Heart right ventricle (tissue), 16 donors: ENCODE data around the gene TBL1XR1. TPM values are rescaled to one million over a fixed set of nuclear protein-coding genes. Genes with fewer than 3 reads are reported as not detected.

ENCODE experiments used
- ATAC-seq, 8 donors: fragments of 200-7000 bp; cut with Tn5 transposase; one replicate each; pipeline ENCODE4 v1.9.1; 2020; ENCODE audit warnings: mild to moderate bottlenecking in 8 of 8, moderate library complexity in 8 of 8, moderate number of reproducible peaks in 1 of 8
- DNase-seq, 2 donors: peaks; one replicate each; pipeline ENCODE4 v3.0.0-alpha.2; 2020
- H3K27ac ChIP-seq, 10 donors: fragments of 200-600 bp; sonication (generic) in 2 of 10; one replicate each; pipeline versions ENCODE4 v1.5.0 to v1.8.0; 2020 to 2022; ENCODE audit warnings: mild to moderate bottlenecking in 3 of 10
- H3K27me3 ChIP-seq, 7 donors: fragments of 200-600 bp; one replicate each; pipeline ENCODE4 v1.8.0; 2021 to 2022; ENCODE audit warnings: mild to moderate bottlenecking in 2 of 7
- H3K36me3 ChIP-seq, 9 donors: fragments of 200-600 bp; sonication (generic) in 1 of 9; one replicate each; pipeline versions ENCODE4 v1.5.0 to v1.8.0; 2020 to 2022; ENCODE audit warnings: mild to moderate bottlenecking in 2 of 9
- H3K4me1 ChIP-seq, 9 donors: fragments of 200-600 bp; sonication (generic) in 1 of 9; one replicate each; pipeline versions ENCODE4 v1.5.0 to v1.8.0; 2020 to 2022; ENCODE audit warnings: mild to moderate bottlenecking in 4 of 9
- H3K4me3 ChIP-seq, 10 donors: fragments of 200-600 bp; sonication (generic) in 2 of 10; one replicate each; pipeline versions ENCODE4 v1.5.0 to v1.8.0; 2020 to 2022; ENCODE audit warnings: mild to moderate bottlenecking in 7 of 10, moderate library complexity in 2 of 10
- H3K9me3 ChIP-seq, 11 donors: fragments of 200-600 bp in 10 of 11; sonication (generic) in 2 of 11; one replicate each; pipeline versions ENCODE4 v1.5.0 to v1.8.0; 2013 to 2022; ENCODE audit warnings: mild to moderate bottlenecking in 2 of 11, control low read depth in 1 of 11, moderate library complexity in 1 of 11
- CTCF ChIP-seq, 9 donors: fragments of 200-600 bp; sonication (generic) in 2 of 9; IDR thresholded peaks; one replicate each; pipeline versions ENCODE4 v1.5.0 to v1.8.0; 2021 to 2022; ENCODE audit warnings: antibody characterized with exemption in 9 of 9, mild to moderate bottlenecking in 5 of 9, moderate library complexity in 1 of 9
- WGBS, 2 donors: extraction: QIAGEN DNeasy Blood & Tissue Kit; methylation state at CpG; one replicate each; pipeline ENCODE4 v1.1.7; 2013; ENCODE audit warnings: inconsistent platforms in 1 of 2; 5-methylcytosine and 5-hydroxymethylcytosine counted together
- intact Hi-C, 10 donors: fragments of 100-400 bp; cut with DNase I; formaldehyde crosslinking; loops; one replicate each; pipeline versions ENCODE4 v1.11.1 to v1.14.2; 2022
- polyA plus RNA-seq, 2 donors: library from polyadenylated mRNA; stranded (reverse); fragments of 200-250 nt; gene quantifications; one replicate each; pipeline ENCODE4 v1.2.3, GENCODE V29; 2013
- total RNA-seq, 10 donors: library from RNA; stranded (reverse); fragmentation: NEBNext Ultra II Directional in 3 of 10; extraction: Animal tissue kit (Norgen Biotek cat#: 25700) in 3 of 10; gene quantifications; one replicate each; pipeline versions ENCODE4 v1.2.1 to v1.2.4, GENCODE V29; 2021 to 2023
- donor health status: Arrhythmogenic right ventricular cardiomyopathy.
- donor health status: ischemic (EF 13 %, LVEDD 7.1; RV severe dilation, severe dysfunction).
- donor health status: healthy with polysubstance abuse.
- donor health status: DM: no; HTN: yes; CAD: no.
- donor health status: DM: no; HTN: no; CAD: no.
- donor health status: ischemic (EF 25% LVEDD 6.9; RV normal size, moderate dysfunction).
- donor health status: ischemic (EF 25% LVEDD 5.7; RV mildly dilated, moderate dysfunction).
- donor health status: healthy.
- donor health status: DM: yes; HTN: yes; CAD: no.
- donor health status: Ischemic cardiomyopathy.
- donor health status: ischemic (EF 35%, LVEDD 5.7; RV mildly dilated, moderate dysfunction).
- donor health status: nonischemic (EF 11% LVEDD 7.7; RV severe dilation, severe dysfunction).
- donor health status: DM: yes; HTN: yes; CAD: no.
- donor health status: PGD.
- donor health status: ischemic (EF 29% LVEDD 5.4; RV normal size, mild dysfunction).
- donor health status: nonischemic (EF 23%, LVEDD 6.1; RV moderate dilation, normal function).

The TBL1XR1 gene
- total and polyA plus RNA-seq, 12 donors = 25.7 to 184 (median 121) TPM

GRCh38 chr3:177126015-177126773, 71.1 kb downstream of the TBL1XR1 start:
- no peaks in the 10 kb centered on the region for H3K9me3 ChIP-seq
- peak overlapping the region in 7 of 10 donors; percentile 7 to 51 (median 19) for H3K27ac ChIP-seq
- peaks cover 2 to 87% (median 60%) of the 10 kb centered on the region in 9 donors for H3K4me1 ChIP-seq
- DNase-seq (peak in 1 of 2 donors; percentile 25), ATAC-seq (peak in 7 of 8 donors; percentile 26 to 94 (median 75))
- TF ChIP-seq CTCF (IDR thresholded peaks at IDR 0.05) = no peak
- WGBS, 2 donors = 48 to 49% methylated on average over 3 of the region's 3 CpGs
- no peaks in the 10 kb centered on the region for H3K36me3 ChIP-seq
- no peaks in the 10 kb centered on the region for H3K27me3 ChIP-seq
- H3K4me3 ChIP-seq = no peak overlapping the region
- intact Hi-C loops = loop anchor here in 2 of 10 donors (10.0 kb wide), 2 partner anchors 69 to 229 kb away; partner anchors contain the start of gene TBL1XR1 (in 1 of the 2)

GRCh38 chr3:177124882-177125281, 72.4 kb downstream of the TBL1XR1 start:
- intact Hi-C loops = loop anchor here in 2 of 10 donors (10.0 kb wide), 2 partner anchors 70 to 230 kb away; partner anchors contain the start of gene TBL1XR1 (in 1 of the 2)
- peaks cover 2 to 88% (median 72%) of the 10 kb centered on the region in 9 donors for H3K4me1 ChIP-seq
- H3K4me3 ChIP-seq = no peak overlapping the region
- ATAC-seq (no peak), DNase-seq (no peak)
- peak overlapping the region in 1 of 10 donors; percentile 51 for H3K27ac ChIP-seq
- no peak for TF ChIP-seq CTCF (IDR thresholded peaks at IDR 0.05)
- H3K36me3 ChIP-seq = no peaks in the 10 kb centered on the region
- H3K9me3 ChIP-seq = no peaks in the 10 kb centered on the region
- whole genome bisulfite sequencing, 2 donors = 81 to 82% methylated on average over 1 of the region's 1 CpG
- no peaks in the 10 kb centered on the region for H3K27me3 ChIP-seq

- 96% methylated on average over 2 of the region's 2 CpGs for WGBS, 2 donors
- Histone ChIP-seq H3K4me1 (peaks cover 2 to 83% (median 64%) of the 10 kb centered on the region in 9 donors), H3K4me3 (no peak overlapping the region), H3K27me3 (no peaks in the 10 kb centered on the region), H3K36me3 (no peaks in the 10 kb centered on the region), H3K27ac (no peak overlapping the region), H3K9me3 (no peaks in the 10 kb centered on the region)
- TF ChIP-seq CTCF (IDR thresholded peaks at IDR 0.05) = no peak
- intact Hi-C loops = loop anchor here in 2 of 10 donors (10.0 kb wide), 2 partner anchors 71 to 231 kb away; partner anchors contain the start of gene TBL1XR1 (in 1 of the 2)
- DNase-seq (no peak), ATAC-seq (no peak)
These were observed 73.5 kb downstream of the TBL1XR1 start for GRCh38 chr3:177123822-177124221.

GRCh38 chr3:177122183-177122856, 75.0 kb downstream of the TBL1XR1 start:
- H3K4me1 ChIP-seq = peaks cover 4 to 88% (median 67%) of the 10 kb centered on the region in 9 donors
- no peaks in the 10 kb centered on the region for H3K9me3 ChIP-seq
- no peaks in the 10 kb centered on the region for H3K36me3 ChIP-seq
- WGBS, 2 donors = 59 to 68% methylated on average over 4 of the region's 4 CpGs
- no peak for DNase-seq
- intact Hi-C loops = loop anchor here in 2 of 10 donors (10.0 kb wide), 2 partner anchors 72 to 232 kb away; partner anchors contain the start of gene TBL1XR1 (in 1 of the 2)
- no peak for TF ChIP-seq CTCF (IDR thresholded peaks at IDR 0.05)
- no peaks in the 10 kb centered on the region for H3K27me3 ChIP-seq
- no peak for ATAC-seq
- H3K4me3 ChIP-seq = no peak overlapping the region
- H3K27ac ChIP-seq = no peak overlapping the region
